HepG2 (cell line): Measurements from ENCODE around the gene CAMTA1.

Experiments used
- CTCF ChIP-seq: sonication (generic); formaldehyde crosslinking; IDR thresholded peaks from 2 replicates; pipeline ENCODE4 v1.5.0; 2020; ENCODE audit warnings: mild to moderate bottlenecking, missing genetic modification reagents, moderate library complexity
- DMTF1 ChIP-seq: sonication (generic); formaldehyde crosslinking; IDR thresholded peaks from 2 replicates; pipeline ENCODE4 v1.4.0; 2020; ENCODE audit warnings: mild to moderate bottlenecking, missing genetic modification reagents
- HNRNPLL ChIP-seq: fragments of 200-400 bp; formaldehyde crosslinking; IDR thresholded peaks from 2 replicates; pipeline ENCODE4 v1.6.1; 2017; ENCODE audit warnings: mild to moderate bottlenecking, low read depth, low read length; ENCODE audit not compliant: poor library complexity, severe bottlenecking
- MYC ChIP-seq: sonication (generic); formaldehyde crosslinking; IDR thresholded peaks from 2 replicates; pipeline ENCODE4 v1.9.0; 2021; ENCODE audit warnings: missing genetic modification reagents, borderline replicate concordance
- PAF1 ChIP-seq: IDR thresholded peaks from 2 replicates; pipeline ENCODE4 v1.6.1; 2016; ENCODE audit warnings: missing genetic modification reagents, missing compliant biosample characterization
- RBM22 ChIP-seq: fragments of 200-400 bp; formaldehyde crosslinking; optimal IDR thresholded peaks from 2 replicates; pipeline ENCODE3; 2017; ENCODE audit warnings: mild to moderate bottlenecking, low read length, moderate library complexity
- SMAD3 ChIP-seq: sonication (generic); formaldehyde crosslinking; IDR thresholded peaks from 2 replicates; pipeline ENCODE4 v1.4.0; 2020; ENCODE audit warnings: missing genetic modification reagents
- SSRP1 ChIP-seq: IDR thresholded peaks from 2 replicates; pipeline ENCODE4 v1.6.1; 2016; ENCODE audit warnings: control low read depth
- TARDBP ChIP-seq: sonication (generic); formaldehyde crosslinking; IDR thresholded peaks from 2 replicates; pipeline ENCODE4 v1.8.0; 2022; ENCODE audit warnings: mild to moderate bottlenecking, missing genetic modification reagents
- ZNF232 ChIP-seq: sonication (generic); formaldehyde crosslinking; IDR thresholded peaks from 2 replicates; pipeline ENCODE4 v1.4.0; 2020; ENCODE audit warnings: missing genetic modification reagents, borderline replicate concordance
- ZNF331 ChIP-seq: sonication (generic); formaldehyde crosslinking; IDR thresholded peaks from 2 replicates; pipeline ENCODE4 v1.4.0; 2020; ENCODE audit warnings: missing genetic modification reagents
- ZNF407 ChIP-seq: sonication (generic); formaldehyde crosslinking; IDR thresholded peaks from one replicate; pipeline ENCODE4 v1.5.1; 2020; ENCODE audit warnings: mild to moderate bottlenecking, missing genetic modification reagents; ENCODE audit errors: not compliant biosample characterization
- ZNF414 ChIP-seq: sonication (generic); formaldehyde crosslinking; IDR thresholded peaks from 2 replicates; pipeline ENCODE4 v1.5.0; 2020; ENCODE audit warnings: missing genetic modification reagents

GRCh38 chr1:7642781-7643529 lies 857.7 kb downstream of the CAMTA1 start:
- no peak for TF ChIP-seq PAF1
- no peak for TF ChIP-seq DMTF1 (CRISPR knock-in tag)
- no peak for TF ChIP-seq SSRP1 (CRISPR knock-in tag)
- no peak for TF ChIP-seq ZNF331 (CRISPR knock-in tag)
- no peak for TF ChIP-seq HNRNPLL
- TF ChIP-seq SMAD3 (CRISPR knock-in tag): no peak
- TF ChIP-seq TARDBP (CRISPR knock-in tag): no peak
- TF ChIP-seq ZNF414 (CRISPR knock-in tag): no peak
- no peak for TF ChIP-seq MYC (CRISPR knock-in tag)
- no peak for TF ChIP-seq ZNF232 (CRISPR knock-in tag)
- TF ChIP-seq ZNF407: no peak
- no peak for TF ChIP-seq RBM22
- TF ChIP-seq CTCF (CRISPR knock-in tag): no peak
